Stimulated activated CD8-positive, alpha-beta memory T cell treated with anti-CD3 and anti-CD28 coated beads, Interleukin-2, amount 100 ng/mL, for 48 hours (primary cell): Measurements from ENCODE around the gene VIPAS39.

Experiments
- DNase-seq, 2 donors: peaks; one replicate each; pipeline ENCODE4 v3.0.0-alpha.2; 2020; ENCODE audit warnings: low read depth in 2 of 2

VIPAS39 gene

GRCh38 chr14:77457522-77458248, at the start of gene VIPAS39, which contains the start of gene AHSA1:
TSS of gene VIPAS39 (minus strand) at chr14:77457601. CDS start at chr14:77454102, 3,499 bp downstream.
TSS of gene AHSA1 (plus strand) at chr14:77458093. CDS start at chr14:77458190, 97 bp downstream.
- DNase-seq, result peak; percentile 79 to 87

GRCh38 chr14:77505031-77505430, 47.6 kb upstream of the VIPAS39 start:
- no peak for DNase-seq

GRCh38 chr14:77503138-77503537, 45.7 kb upstream of the VIPAS39 start:
- DNase-seq, result no peak

- no peak for DNase-seq
These were observed 44.8 kb upstream of the VIPAS39 start for GRCh38 chr14:77502109-77502782.

GRCh38 chr14:77498984-77499527, 41.7 kb upstream of the VIPAS39 start:
- DNase-seq, result peak in 1 of 2 donors; percentile 5

GRCh38 chr14:77498120-77498979, 40.9 kb upstream of the VIPAS39 start, which contains the start of gene ISM2:
TSS of gene ISM2 (minus strand) at chr14:77498816. CDS start at chr14:77498793, 23 bp downstream.
- peak; percentile 6 to 36 for DNase-seq

GRCh38 chr14:77495334-77495733, 37.9 kb upstream of the VIPAS39 start:
- DNase-seq, result no peak

- no peak for DNase-seq
These were observed 33.7 kb upstream of the VIPAS39 start for GRCh38 chr14:77491056-77491455.

GRCh38 chr14:77490347-77490986, 33.1 kb upstream of the VIPAS39 start:
- DNase-seq, result no peak

GRCh38 chr14:77489041-77489440, 31.6 kb upstream of the VIPAS39 start:
- no peak for DNase-seq

- DNase-seq, result no peak
These were observed 31.2 kb upstream of the VIPAS39 start for GRCh38 chr14:77488558-77488957.

GRCh38 chr14:77485901-77486678, 28.7 kb upstream of the VIPAS39 start:
- no peak for DNase-seq

GRCh38 chr14:77485256-77485655, 27.9 kb upstream of the VIPAS39 start:
- no peak for DNase-seq

GRCh38 chr14:77482422-77482821, 25.0 kb upstream of the VIPAS39 start:
- DNase-seq, result no peak

- DNase-seq, result no peak
These were observed 21.4 kb upstream of the VIPAS39 start for GRCh38 chr14:77478796-77479195.

GRCh38 chr14:77478029-77478428, 20.6 kb upstream of the VIPAS39 start:
- no peak for DNase-seq

GRCh38 chr14:77475432-77476115, 18.2 kb upstream of the VIPAS39 start:
- DNase-seq, result no peak

GRCh38 chr14:77474479-77475177, 17.2 kb upstream of the VIPAS39 start:
- DNase-seq, result no peak

- no peak for DNase-seq
These were observed 16.5 kb upstream of the VIPAS39 start for GRCh38 chr14:77473921-77474320.
